ENCODE results near the gene TBC1D22A.
"Not testable (repeated sequence)": the region's sequence is repeated elsewhere in the genome, so short reads cannot be mapped to it uniquely, and the experiment has no call there.

The TBC1D22A gene

GRCh38 chr22:46770726-46771125 lies 8.3 kb downstream of the TBC1D22A start:
- in situ Hi-C loops (cut with HindIII; ENCODE audit: low sequenced_read_pairs) = no loop called here

GRCh38 chr22:46773076-46773475 lies 10.6 kb downstream of the TBC1D22A start:
- in situ Hi-C loops (cut with HindIII; ENCODE audit: low sequenced_read_pairs) = no loop called here

GRCh38 chr22:46774253-46774979 lies 12.0 kb downstream of the TBC1D22A start:
- in situ Hi-C loops (cut with HindIII; ENCODE audit: low sequenced_read_pairs) = no loop called here

GRCh38 chr22:46774980-46775849 lies 12.8 kb downstream of the TBC1D22A start:
- in situ Hi-C loops (cut with HindIII; ENCODE audit: low sequenced_read_pairs) = no loop called here

- in situ Hi-C loops (cut with HindIII; ENCODE audit: low sequenced_read_pairs) = no loop called here
Measured at GRCh38 chr22:46775850-46776826, 13.7 kb downstream of the TBC1D22A start.

- in situ Hi-C loops (cut with HindIII; ENCODE audit: low sequenced_read_pairs) = no loop called here
Measured at GRCh38 chr22:46776876-46777608, 14.6 kb downstream of the TBC1D22A start.

- in situ Hi-C loops (cut with HindIII; ENCODE audit: low sequenced_read_pairs) = no loop called here
Measured at GRCh38 chr22:46777609-46777970, 15.1 kb downstream of the TBC1D22A start.

GRCh38 chr22:46779023-46779422 lies 16.6 kb downstream of the TBC1D22A start:
- in situ Hi-C loops (cut with HindIII; ENCODE audit: low sequenced_read_pairs) = no loop called here

- in situ Hi-C loops (cut with HindIII; ENCODE audit: low sequenced_read_pairs) = no loop called here
Measured at GRCh38 chr22:46779651-46780050, 17.2 kb downstream of the TBC1D22A start.

GRCh38 chr22:46780453-46780852 lies 18.0 kb downstream of the TBC1D22A start:
- in situ Hi-C loops (cut with HindIII; ENCODE audit: low sequenced_read_pairs) = no loop called here

GRCh38 chr22:46781291-46781690 lies 18.8 kb downstream of the TBC1D22A start:
- in situ Hi-C loops (cut with HindIII; ENCODE audit: low sequenced_read_pairs) = no loop called here

- in situ Hi-C loops (cut with HindIII; ENCODE audit: low sequenced_read_pairs) = not testable (repeated sequence)
Measured at GRCh38 chr22:46782200-46782599, 19.8 kb downstream of the TBC1D22A start.

- in situ Hi-C loops (cut with HindIII; ENCODE audit: low sequenced_read_pairs) = no loop called here
Measured at GRCh38 chr22:46783721-46784120, 21.3 kb downstream of the TBC1D22A start.

- in situ Hi-C loops (cut with HindIII; ENCODE audit: low sequenced_read_pairs) = loop anchor here (5.0 kb wide), 1 partner anchor 44 kb away; no protein-coding TSS in a partner anchor
Measured at GRCh38 chr22:46788441-46789172, 26.2 kb downstream of the TBC1D22A start.

- in situ Hi-C loops (cut with HindIII; ENCODE audit: low sequenced_read_pairs) = loop anchor here (5.0 kb wide), 1 partner anchor 42 kb away; no protein-coding TSS in a partner anchor
Measured at GRCh38 chr22:46789992-46790391, 27.5 kb downstream of the TBC1D22A start.

- in situ Hi-C loops (cut with HindIII; ENCODE audit: low sequenced_read_pairs) = no loop called here
Measured at GRCh38 chr22:46791201-46791731, 28.8 kb downstream of the TBC1D22A start.

- in situ Hi-C loops (cut with HindIII; ENCODE audit: low sequenced_read_pairs) = no loop called here
Measured at GRCh38 chr22:46792061-46792796, 29.8 kb downstream of the TBC1D22A start.

- in situ Hi-C loops (cut with HindIII; ENCODE audit: low sequenced_read_pairs) = no loop called here
Measured at GRCh38 chr22:46792841-46793261, 30.4 kb downstream of the TBC1D22A start.
